SU-DHL-6 (cell line): ENCODE measurements around the gene RND1.

Source experiments
- H2AFZ ChIP-seq: fragments of 200-600 bp; sonication (generic); 2 replicates; pipeline ENCODE4 v1.6.1; 2014; ENCODE audit warnings: low read depth, mild to moderate bottlenecking, moderate library complexity, mixed read lengths, antibody characterized with exemption, low read length; ENCODE audit not compliant: severe bottlenecking
- H3F3A ChIP-seq: fragments of 200-600 bp; shearing (Covaris generic); 2 replicates; pipeline ENCODE4 v1.6.0; 2016; ENCODE audit warnings: antibody characterized with exemption, mild to moderate bottlenecking; ENCODE audit not compliant: insufficient read depth
- H3K27ac ChIP-seq: fragments of 200-600 bp; sonication (generic); 2 replicates; pipeline ENCODE4 v1.5.1; 2016; ENCODE audit warnings: low read depth, mild to moderate bottlenecking, low read length, moderate library complexity, mixed read lengths
- H3K27me3 ChIP-seq: fragments of 200-600 bp; sonication (generic), shearing (Covaris generic); 2 replicates; pipeline ENCODE4 v1.6.0; 2014; ENCODE audit warnings: mild to moderate bottlenecking, low read length
- H3K36me3 ChIP-seq: fragments of 200-600 bp; sonication (generic); 2 replicates; pipeline ENCODE4 v1.6.1; 2014; ENCODE audit warnings: mild to moderate bottlenecking, low read length, mixed read lengths
- H3K4me2 ChIP-seq: fragments of 300-600, 200-600 bp; shearing (Covaris generic), sonication (generic); 2 replicates; pipeline ENCODE4 v1.6.0; 2014; ENCODE audit warnings: low read length, low read depth, mild to moderate bottlenecking; ENCODE audit not compliant: poor library complexity, severe bottlenecking
- H3K4me3 ChIP-seq: fragments of 200-600 bp; sonication (generic); 2 replicates; pipeline ENCODE4 v1.5.1; 2014; ENCODE audit warnings: antibody characterized with exemption, low read length, mild to moderate bottlenecking, mixed read lengths; ENCODE audit not compliant: insufficient read depth, poor library complexity, severe bottlenecking
- H3K79me2 ChIP-seq: fragments of 200-600 bp; sonication (generic); 2 replicates; pipeline ENCODE4 v1.6.1; 2014; ENCODE audit warnings: mild to moderate bottlenecking, low read length, moderate library complexity; ENCODE audit not compliant: insufficient read depth
- H3K9ac ChIP-seq: fragments of 200-600 bp; sonication (generic); 2 replicates; pipeline ENCODE4 v1.7.0; 2014; ENCODE audit warnings: mild to moderate bottlenecking, low read length
- H3K9me2 ChIP-seq: fragments of 200-600 bp; sonication (generic); replicated peaks from 2 replicates; pipeline ENCODE4 v1.6.1; 2014; ENCODE audit warnings: low read length; ENCODE audit not compliant: insufficient read depth
- H3K9me3 ChIP-seq: fragments of 200-600 bp; sonication (generic); 2 replicates; pipeline ENCODE4 v1.6.1; 2014; ENCODE audit warnings: low read length, mixed read lengths; ENCODE audit not compliant: insufficient read depth
- H4K20me1 ChIP-seq: fragments of 200-600 bp; sonication (generic); 2 replicates; pipeline ENCODE4 v1.6.1; 2014; ENCODE audit warnings: low read depth, mild to moderate bottlenecking, antibody characterized with exemption, low read length, moderate library complexity, mixed read lengths
- CTCF ChIP-seq: fragments of 200-600 bp; sonication (generic); IDR thresholded peaks from one replicate; pipeline ENCODE4 v1.5.1; 2017; ENCODE audit warnings: antibody characterized with exemption, mild to moderate bottlenecking, low read length, moderate library complexity; ENCODE audit not compliant: insufficient read depth, poor library complexity, severe bottlenecking
- EZH2phosphoT487 ChIP-seq: fragments of 200-600 bp; sonication (generic), shearing (Covaris generic); conservative IDR thresholded peaks from 2 replicates; pipeline ENCODE4 v1.6.1; 2018; ENCODE audit warnings: mild to moderate bottlenecking, antibody characterized with exemption, low read length, moderate library complexity, mixed read lengths

RND1 gene

GRCh38 chr12:48826209-48826855 is 39.3 kb downstream of the RND1 start:
- H3F3A ChIP-seq: no peaks in the 10 kb centered on the region
- H3K9ac ChIP-seq: no peak overlapping the region
- H4K20me1 ChIP-seq: no peaks in the 10 kb centered on the region; the same call in 1 of the 2 replicates
- no peak for TF ChIP-seq CTCF
- TF ChIP-seq EZH2phosphoT487: no peak
- H3K27ac ChIP-seq: no peak overlapping the region
- H3K79me2 ChIP-seq: no peaks in the 10 kb centered on the region
- no peak overlapping the region for H2AFZ ChIP-seq
- no peak overlapping the region for H3K4me3 ChIP-seq
- no peaks in the 10 kb centered on the region for H3K9me3 ChIP-seq
- H3K4me2 ChIP-seq: no peak overlapping the region
- H3K27me3 ChIP-seq: no peaks in the 10 kb centered on the region
- H3K9me2 ChIP-seq: no peaks in the 10 kb centered on the region
- no peaks in the 10 kb centered on the region; the same call in 1 of the 2 replicates for H3K36me3 ChIP-seq

GRCh38 chr12:48824905-48825304 is 40.8 kb downstream of the RND1 start:
- Histone ChIP-seq H3K9ac (no peak overlapping the region), H3K4me3 (no peak overlapping the region), H3K36me3 (no peaks in the 10 kb centered on the region), H3F3A (no peaks in the 10 kb centered on the region), H3K9me3 (no peaks in the 10 kb centered on the region), H3K27me3 (no peaks in the 10 kb centered on the region), H3K79me2 (no peaks in the 10 kb centered on the region), H3K27ac (no peak overlapping the region), H3K4me2 (no peak overlapping the region), H3K9me2 (no peaks in the 10 kb centered on the region), H2AFZ (no peak overlapping the region), H4K20me1 (no peaks in the 10 kb centered on the region; the same call in 1 of the 2 replicates)
- TF ChIP-seq EZH2phosphoT487 (no peak), CTCF (no peak)

- H3K27ac ChIP-seq: no peak overlapping the region
- H3F3A ChIP-seq: no peaks in the 10 kb centered on the region
- no peaks in the 10 kb centered on the region for H3K79me2 ChIP-seq
- H2AFZ ChIP-seq: no peak overlapping the region
- H3K9me2 ChIP-seq: no peaks in the 10 kb centered on the region
- no peaks in the 10 kb centered on the region for H3K36me3 ChIP-seq
- H3K9ac ChIP-seq: no peak overlapping the region
- no peaks in the 10 kb centered on the region for H3K27me3 ChIP-seq
- no peaks in the 10 kb centered on the region for H3K9me3 ChIP-seq
- H3K4me3 ChIP-seq: no peak overlapping the region
- H4K20me1 ChIP-seq: no peaks in the 10 kb centered on the region
- TF ChIP-seq CTCF: no peak
- no peak for TF ChIP-seq EZH2phosphoT487
- no peak overlapping the region for H3K4me2 ChIP-seq
Observed at GRCh38 chr12:48824112-48824511, 41.6 kb downstream of the RND1 start.
